GM21619 (cell line): ENCODE results near the gene IL21R.

Experiments
- ATAC-seq: cut with Tn5 transposase; IDR thresholded peaks from one replicate; pipeline ENCODE4 v1.9.1; 2021; ENCODE audit not compliant: unreplicated experiment

IL21R gene

GRCh38 chr16:27401768-27402568 lies at the start of gene IL21R:
Gene IL21R (plus strand): TSS chr16:27402174. CDS start chr16:27430072, 27,898 bp downstream.
- peak; percentile 55 for ATAC-seq

- no peak for ATAC-seq
These were observed 48.1 kb upstream of the IL21R start for GRCh38 chr16:27353853-27354252.

- ATAC-seq = no peak
These were observed 46.4 kb upstream of the IL21R start for GRCh38 chr16:27355610-27356009.

GRCh38 chr16:27356794-27357193 lies 45.2 kb upstream of the IL21R start:
- no peak for ATAC-seq

GRCh38 chr16:27359051-27359450 lies 42.9 kb upstream of the IL21R start:
- no peak for ATAC-seq

- no peak for ATAC-seq
These were observed 42.4 kb upstream of the IL21R start for GRCh38 chr16:27359615-27360014.

GRCh38 chr16:27361987-27362386 lies 40.0 kb upstream of the IL21R start:
- ATAC-seq = no peak

GRCh38 chr16:27362570-27363245 lies 39.3 kb upstream of the IL21R start:
- ATAC-seq = no peak

GRCh38 chr16:27363246-27363632 lies 38.7 kb upstream of the IL21R start:
- no peak for ATAC-seq

- ATAC-seq = no peak
These were observed 38.2 kb upstream of the IL21R start for GRCh38 chr16:27363797-27364196.

GRCh38 chr16:27364493-27365141 lies 37.4 kb upstream of the IL21R start:
- no peak for ATAC-seq

GRCh38 chr16:27365142-27366089 lies 36.6 kb upstream of the IL21R start:
- ATAC-seq = no peak

GRCh38 chr16:27366687-27367460 lies 35.1 kb upstream of the IL21R start:
- peak; percentile 22 for ATAC-seq

GRCh38 chr16:27367461-27368357 lies 34.3 kb upstream of the IL21R start:
- ATAC-seq = peak; percentile 76

- ATAC-seq = no peak
These were observed 33.6 kb upstream of the IL21R start for GRCh38 chr16:27368358-27368722.

GRCh38 chr16:27369806-27370205 lies 32.2 kb upstream of the IL21R start:
- ATAC-seq = no peak

GRCh38 chr16:27370318-27370717 lies 31.7 kb upstream of the IL21R start:
- no peak for ATAC-seq

GRCh38 chr16:27373312-27373711 lies 28.7 kb upstream of the IL21R start:
- ATAC-seq = no peak

GRCh38 chr16:27374221-27374803 lies 27.7 kb upstream of the IL21R start:
- ATAC-seq = peak; percentile 34
